CD4-positive, alpha-beta T cell treated with Interleukin-10 for 1 hour (primary cell): ENCODE results near the gene MBD5.

Experiments
- DNase-seq: peaks from one replicate; pipeline ENCODE4 v3.0.0-alpha.2; 2020

Gene MBD5

GRCh38 chr2:148130581-148130980 lies 109.7 kb downstream of the MBD5 start:
- no peak for DNase-seq

GRCh38 chr2:148132412-148132811 lies 111.5 kb downstream of the MBD5 start:
- DNase-seq = no peak

GRCh38 chr2:148135705-148136104 lies 114.8 kb downstream of the MBD5 start:
- no peak for DNase-seq

- DNase-seq = no peak
These were observed 115.5 kb downstream of the MBD5 start for GRCh38 chr2:148136441-148136840.

GRCh38 chr2:148161909-148162435 lies 141.1 kb downstream of the MBD5 start:
- no peak for DNase-seq

GRCh38 chr2:148162871-148163270 lies 142.0 kb downstream of the MBD5 start:
- no peak for DNase-seq

- DNase-seq = no peak
These were observed 145.1 kb downstream of the MBD5 start for GRCh38 chr2:148165975-148166374.

- DNase-seq = no peak
These were observed 146.4 kb downstream of the MBD5 start for GRCh38 chr2:148167241-148167766.

GRCh38 chr2:148167855-148168254 lies 147.0 kb downstream of the MBD5 start:
- no peak for DNase-seq

GRCh38 chr2:148172131-148172753 lies 151.4 kb downstream of the MBD5 start:
- DNase-seq = no peak

- DNase-seq = no peak
These were observed 152.3 kb downstream of the MBD5 start for GRCh38 chr2:148173168-148173567.

GRCh38 chr2:148177559-148177958 lies 156.7 kb downstream of the MBD5 start:
- no peak for DNase-seq

GRCh38 chr2:148179724-148180123 lies 158.8 kb downstream of the MBD5 start:
- DNase-seq = no peak

GRCh38 chr2:148184976-148185375 lies 164.1 kb downstream of the MBD5 start:
- no peak for DNase-seq

GRCh38 chr2:148194882-148195281 lies 174.0 kb downstream of the MBD5 start:
- DNase-seq = no peak

GRCh38 chr2:148201075-148202004 lies 180.4 kb downstream of the MBD5 start:
- DNase-seq = peak; percentile 31

- DNase-seq = no peak
These were observed 181.3 kb downstream of the MBD5 start for GRCh38 chr2:148202237-148202636.

GRCh38 chr2:148207111-148207510 lies 186.2 kb downstream of the MBD5 start:
- DNase-seq = no peak

GRCh38 chr2:148209603-148210002 lies 188.7 kb downstream of the MBD5 start:
- DNase-seq = no peak

- no peak for DNase-seq
These were observed 197.6 kb downstream of the MBD5 start for GRCh38 chr2:148218326-148219075.

- no peak for DNase-seq
These were observed 200.3 kb downstream of the MBD5 start for GRCh38 chr2:148221166-148221565.

- no peak for DNase-seq
These were observed 201.0 kb downstream of the MBD5 start for GRCh38 chr2:148221926-148222325.

- no peak for DNase-seq
These were observed 211.0 kb downstream of the MBD5 start for GRCh38 chr2:148231858-148232257.
